Measurements from ENCODE around the gene MPO. TPM values are rescaled to one million over a fixed set of nuclear protein-coding genes. Genes with fewer than 3 reads are reported as not detected.

MPO gene
- total and polyA plus RNA-seq, 4 donors: 0.14 to 221 (median 0.52) TPM

GRCh38 chr17:58267347-58268324 is 13.1 kb downstream of the MPO start (continued):
- TF ChIP-seq, protein P1, sequence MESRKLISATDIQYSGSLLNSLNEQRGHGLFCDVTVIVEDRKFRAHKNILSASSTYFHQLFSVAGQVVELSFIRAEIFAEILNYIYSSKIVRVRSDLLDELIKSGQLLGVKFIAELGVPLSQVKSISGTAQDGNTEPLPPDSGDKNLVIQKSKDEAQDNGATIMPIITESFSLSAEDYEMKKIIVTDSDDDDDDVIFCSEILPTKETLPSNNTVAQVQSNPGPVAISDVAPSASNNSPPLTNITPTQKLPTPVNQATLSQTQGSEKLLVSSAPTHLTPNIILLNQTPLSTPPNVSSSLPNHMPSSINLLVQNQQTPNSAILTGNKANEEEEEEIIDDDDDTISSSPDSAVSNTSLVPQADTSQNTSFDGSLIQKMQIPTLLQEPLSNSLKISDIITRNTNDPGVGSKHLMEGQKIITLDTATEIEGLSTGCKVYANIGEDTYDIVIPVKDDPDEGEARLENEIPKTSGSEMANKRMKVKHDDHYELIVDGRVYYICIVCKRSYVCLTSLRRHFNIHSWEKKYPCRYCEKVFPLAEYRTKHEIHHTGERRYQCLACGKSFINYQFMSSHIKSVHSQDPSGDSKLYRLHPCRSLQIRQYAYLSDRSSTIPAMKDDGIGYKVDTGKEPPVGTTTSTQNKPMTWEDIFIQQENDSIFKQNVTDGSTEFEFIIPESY (IDR thresholded peaks at IDR 0.05): no peak
- TF ChIP-seq RAD21 (IDR thresholded peaks at IDR 0.05) (no peak), JUND (IDR thresholded peaks at IDR 0.05) (no peak), CTCF (IDR thresholded peaks at IDR 0.05; ENCODE audit: low read depth, low read length, missing input control) (no peak)

- no peaks in the 10 kb centered on the region for H3K36me3 ChIP-seq (ENCODE audit: control insufficient read depth in 4 of 4, insufficient read depth in 3 of 4, low read depth in 1 of 4, low read length in 3 of 4)
- TF ChIP-seq NR2F2 (IDR thresholded peaks at IDR 0.05) (no peak), RXRA (IDR thresholded peaks at IDR 0.05) (no peak), EGR1 (IDR thresholded peaks at IDR 0.05; ENCODE audit: low read depth in 2 of 2) (no peak), RAD21 (IDR thresholded peaks at IDR 0.05) (no peak), YY1 (IDR thresholded peaks at IDR 0.05) (no peak), TAF1 (conservative IDR thresholded peaks at IDR 0.05) (no peak), GABPA (IDR thresholded peaks at IDR 0.05 in 1 of 2, conservative IDR thresholded peaks at IDR 0.05 in 1 of 2) (no peak), JUND (IDR thresholded peaks at IDR 0.05) (no peak), HNF4G (IDR thresholded peaks at IDR 0.05) (no peak), HNF4A (conservative IDR thresholded peaks at IDR 0.05) (no peak), SP1 (IDR thresholded peaks at IDR 0.05) (no peak), REST (IDR thresholded peaks at IDR 0.05) (no peak), FOXA1 (IDR thresholded peaks at IDR 0.05) (no peak)
- TF ChIP-seq, protein P2, sequence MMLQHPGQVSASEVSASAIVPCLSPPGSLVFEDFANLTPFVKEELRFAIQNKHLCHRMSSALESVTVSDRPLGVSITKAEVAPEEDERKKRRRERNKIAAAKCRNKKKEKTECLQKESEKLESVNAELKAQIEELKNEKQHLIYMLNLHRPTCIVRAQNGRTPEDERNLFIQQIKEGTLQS (IDR thresholded peaks at IDR 0.05): no peak
- TF ChIP-seq, protein P1 (IDR thresholded peaks at IDR 0.05): no peak
- TF ChIP-seq, protein P3, sequence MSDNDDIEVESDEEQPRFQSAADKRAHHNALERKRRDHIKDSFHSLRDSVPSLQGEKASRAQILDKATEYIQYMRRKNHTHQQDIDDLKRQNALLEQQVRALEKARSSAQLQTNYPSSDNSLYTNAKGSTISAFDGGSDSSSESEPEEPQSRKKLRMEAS (IDR thresholded peaks at IDR 0.05): no peak
- H3K4me1 ChIP-seq (ENCODE audit: control insufficient read depth in 4 of 4, insufficient read depth in 4 of 4, low read length in 3 of 4): no peaks in the 10 kb centered on the region
- no peak overlapping the region for H3K9ac ChIP-seq (ENCODE audit: low read depth in 1 of 2, low read length in 2 of 2)
- H3K9me3 ChIP-seq (ENCODE audit: control insufficient read depth in 4 of 4, low read length in 3 of 4): no peaks in the 10 kb centered on the region
- H3K27ac ChIP-seq (ENCODE audit: low read depth in 1 of 2, low read length in 2 of 2): no peak overlapping the region
- DNase-seq (ENCODE audit: low spot score): peak; percentile 22
- H3K27me3 ChIP-seq (ENCODE audit: control insufficient read depth in 4 of 4, insufficient read depth in 4 of 4, low read length in 3 of 4): peaks cover 0 to 4% (median 2%) of the 10 kb centered on the region in 4 donors
- whole genome bisulfite sequencing: 95% methylated on average over 7 of the region's 7 CpGs
- no peak overlapping the region for H3K4me3 ChIP-seq (ENCODE audit: low read depth in 1 of 3, low read length in 3 of 3)
Observed at GRCh38 chr17:58265902-58266875, 14.5 kb downstream of the MPO start.

All from liver (tissue), 9 donors.